Vein endothelial cell (primary cell): ENCODE data around the gene C4BPB. TPM values are rescaled to one million over a fixed set of nuclear protein-coding genes. Genes with fewer than 3 reads are reported as not detected.

ENCODE experiments used
- total RNA-seq: library from RNA; depleted of rRNA; stranded (reverse); fragments of >200 nt; gene quantifications from 2 replicates; pipeline ENCODE4 v1.2.3, GENCODE V29; 2012

Gene C4BPB, protein sequence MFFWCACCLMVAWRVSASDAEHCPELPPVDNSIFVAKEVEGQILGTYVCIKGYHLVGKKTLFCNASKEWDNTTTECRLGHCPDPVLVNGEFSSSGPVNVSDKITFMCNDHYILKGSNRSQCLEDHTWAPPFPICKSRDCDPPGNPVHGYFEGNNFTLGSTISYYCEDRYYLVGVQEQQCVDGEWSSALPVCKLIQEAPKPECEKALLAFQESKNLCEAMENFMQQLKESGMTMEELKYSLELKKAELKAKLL
- total RNA-seq = 0.10 TPM in 1 of 2 replicates, not detected in the other

DNA sequence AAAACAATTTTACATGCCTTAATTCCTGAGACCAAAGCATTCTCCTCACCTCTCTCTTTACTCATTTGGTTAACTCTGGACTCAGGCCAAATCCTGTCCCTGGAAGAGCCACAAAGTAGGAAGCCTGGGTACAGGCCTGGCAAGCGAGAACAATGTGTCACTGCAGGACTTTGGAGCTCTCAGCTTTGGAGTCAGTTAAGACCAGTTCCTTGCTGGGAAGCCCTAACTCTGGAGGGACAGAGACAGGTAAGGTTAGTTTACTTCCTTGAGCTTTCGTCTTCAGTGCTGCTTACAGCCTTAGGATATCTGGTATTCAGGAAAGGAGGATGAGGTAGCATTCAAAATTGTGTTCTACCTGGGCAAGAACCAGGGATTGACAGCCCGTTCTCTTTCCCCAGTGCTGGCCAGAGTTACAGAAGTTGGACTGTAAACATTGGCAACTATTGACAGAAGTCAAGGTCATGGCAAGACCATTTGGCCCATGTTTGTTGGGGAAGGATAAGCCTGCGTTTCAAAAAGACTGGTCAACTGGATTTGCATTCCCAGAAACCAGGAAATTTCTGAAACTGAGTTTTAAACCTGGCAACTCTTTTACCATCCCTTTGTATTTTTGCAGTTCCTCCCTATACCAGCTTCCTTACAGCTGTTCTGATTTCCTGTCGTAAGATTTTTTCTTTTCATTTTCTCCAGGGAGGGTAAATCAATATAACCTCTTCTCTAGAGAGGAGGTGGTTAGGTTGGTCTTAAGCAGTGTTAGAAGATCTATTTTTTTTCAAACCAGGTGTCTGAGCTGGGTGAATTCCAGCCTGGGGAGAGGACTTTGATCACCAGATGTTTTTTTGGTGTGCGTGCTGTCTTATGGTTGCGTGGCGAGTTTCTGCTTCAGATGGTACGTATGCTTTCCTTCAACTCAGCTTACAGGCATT, at the start of gene C4BPB:
C4BPB (plus strand) TSS at position 160 of the 926 bp plus-strand sequence; CDS start at position 832, 672 bp downstream.

DNA sequence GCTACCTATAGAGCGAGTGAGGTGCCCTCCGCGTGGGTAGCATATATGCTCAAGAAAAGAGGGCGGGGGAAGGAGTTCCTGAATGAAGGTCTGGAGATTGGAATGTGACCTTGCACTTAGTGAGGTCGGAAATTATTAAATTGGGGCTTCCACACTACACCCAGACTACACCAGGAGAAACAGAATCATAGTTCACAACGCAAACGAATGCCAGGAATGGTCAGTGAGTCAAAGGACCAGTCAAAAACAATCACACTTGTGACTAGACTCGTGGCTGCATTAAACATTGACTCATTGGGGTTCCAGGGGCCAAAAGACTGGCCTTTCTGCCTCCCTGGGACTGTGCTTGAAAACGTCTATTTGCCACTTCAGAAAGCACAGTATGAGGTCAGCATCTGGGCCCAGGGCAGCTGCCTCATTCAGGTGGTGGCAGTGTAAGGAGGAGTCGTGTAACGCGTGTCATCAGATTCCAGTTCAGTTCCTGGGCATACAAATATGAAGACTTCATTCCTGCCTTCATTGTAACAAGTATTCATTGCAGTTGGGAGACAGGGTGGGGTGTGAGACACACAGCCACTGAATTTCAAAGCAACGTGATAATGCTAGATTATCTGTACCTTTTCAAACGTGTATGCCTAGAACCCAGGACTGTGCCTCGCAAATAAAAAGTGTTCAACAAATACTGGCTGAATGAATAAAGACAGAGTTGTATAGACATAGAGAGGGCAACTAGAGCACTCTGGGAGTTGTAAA, 37.3 kb upstream of the C4BPB start, which contains the start of gene YOD1:
YOD1 (minus strand) TSS at position 18 of the 753 bp plus-strand sequence. CDS start 178 bp downstream, outside the sequence.

DNA sequence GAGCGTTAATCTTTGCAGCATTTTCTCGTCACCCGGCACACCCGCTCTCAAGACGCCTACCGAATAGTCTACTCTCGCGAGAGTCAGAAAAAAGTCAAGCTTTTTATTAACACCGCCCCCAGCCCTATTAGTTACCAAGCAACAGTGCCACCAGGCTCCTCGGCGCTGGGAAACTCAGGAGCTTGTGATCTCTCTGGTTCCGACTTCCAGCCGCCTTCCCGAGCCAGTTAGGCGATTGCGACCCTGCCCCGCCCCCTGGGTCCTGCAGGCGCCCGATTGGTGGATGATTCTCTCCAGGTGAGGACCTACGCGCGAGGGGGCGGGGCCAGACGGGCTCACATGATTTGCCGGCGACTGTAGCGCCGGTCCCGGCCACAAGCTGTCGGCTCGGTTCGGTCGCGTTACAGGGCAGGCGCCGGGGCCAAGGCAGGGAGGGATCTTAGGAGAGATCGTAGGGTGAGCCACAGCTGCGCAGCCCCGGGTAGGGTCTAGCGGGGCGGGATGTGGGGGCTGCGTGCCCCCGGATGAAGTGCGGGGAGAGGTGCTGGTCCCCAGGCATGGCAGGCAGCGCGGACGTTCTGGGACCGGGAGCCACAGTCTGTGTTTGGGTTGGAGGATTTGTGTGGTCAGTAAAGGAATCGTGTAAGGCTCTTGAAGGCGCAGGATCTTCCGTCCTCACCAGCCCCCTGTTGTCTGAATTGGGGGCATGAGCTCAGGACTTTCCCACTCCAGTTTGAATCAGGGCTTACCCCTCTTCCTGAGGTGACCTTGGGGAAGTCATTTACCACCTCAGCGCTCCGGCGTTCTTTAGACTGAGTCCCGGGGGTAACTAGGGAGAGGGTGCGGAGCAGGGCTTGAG, 35.5 kb upstream of the C4BPB start, which contains the start of gene PFKFB2:
PFKFB2 (plus strand) TSS at position 365 of the 859 bp plus-strand sequence. CDS start 1,443 bp downstream, outside the sequence.

DNA sequence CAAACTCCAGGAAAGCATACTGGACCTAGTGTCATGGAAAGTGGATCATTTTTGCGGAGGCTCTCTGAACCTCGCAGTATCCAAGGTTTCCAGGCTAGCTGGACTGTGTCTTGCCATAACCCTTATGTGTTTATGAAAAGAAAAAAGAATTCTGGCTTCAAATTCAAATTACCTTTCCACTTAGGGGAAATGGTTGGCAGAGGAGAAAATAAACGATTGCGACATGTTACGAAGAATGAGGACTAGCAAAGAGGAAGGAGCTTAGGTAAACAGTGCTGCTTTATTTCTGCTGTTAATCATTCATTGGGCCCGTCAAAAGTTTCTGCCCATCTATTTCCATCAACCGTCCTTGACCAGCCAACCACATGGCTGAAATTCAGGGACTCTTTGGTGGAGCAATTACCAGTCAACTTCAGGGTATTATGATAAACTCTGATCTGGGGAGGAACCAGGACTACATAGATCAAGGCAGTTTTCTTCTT, 15.3 kb downstream of the C4BPB start, which contains the start of gene C4BPA:
C4BPA (plus strand) TSS at position 342 of the 482 bp plus-strand sequence. CDS start 8,793 bp downstream, outside the sequence.

Other genes starting within 250 kb of the C4BPB start
- gene IL20, start 223.2 kb upstream of the C4BPB start, total RNA-seq = not detected in 2 replicates
- gene IL24, start 191.4 kb upstream of the C4BPB start, total RNA-seq = not detected in 2 replicates
- 0.38 TPM in 1 of 2 replicates, not detected in the other for gene FCMR, start 166.9 kb upstream of the C4BPB start, total RNA-seq
- not detected in 2 replicates for gene PIGR, start 142.4 kb upstream of the C4BPB start, total RNA-seq
- gene FCAMR, start 118.4 kb upstream of the C4BPB start, total RNA-seq = not detected in 2 replicates
- gene C1orf116, start 56.1 kb upstream of the C4BPB start, total RNA-seq = not detected in 2 replicates
- 8.2 and 10.3 TPM in 2 replicates for gene YOD1, start 37.7 kb upstream of the C4BPB start, total RNA-seq
- gene PFKFB2, start 35.6 kb upstream of the C4BPB start, total RNA-seq = 1.3 and 1.9 TPM in 2 replicates
- gene C4BPA, start 15.4 kb downstream of the C4BPB start, total RNA-seq = not detected in 2 replicates
- gene CD55, start 232.8 kb downstream of the C4BPB start, total RNA-seq = 161 and 223 TPM in 2 replicates